Stimulated activated CD4-positive, alpha-beta T cell treated with anti-CD3 and anti-CD28 coated beads, Interleukin-4, amount 100 ng/mL, for 48 hours (primary cell): ENCODE data around the gene SAFB.
A peak's percentile ranks its signal among the peaks of the same experiment; 100 is the strongest.

Experiments used
- DNase-seq, 2 donors: peaks; one replicate each; pipeline ENCODE4 v3.0.0-alpha.2; 2020; ENCODE audit warnings: low read depth in 2 of 2

SAFB gene

GRCh38 chr19:5622465-5623396 is at the start of gene SAFB, which contains the start of gene SAFB2:
SAFB (plus strand) TSS chr19:5623083; CDS start chr19:5623206, 123 bp downstream.
SAFB2 (minus strand) TSS chr19:5622776; CDS start chr19:5622715, 61 bp downstream.
- peak; percentile 96 to 98 for DNase-seq

- DNase-seq, result no peak
These were observed 47.3 kb upstream of the SAFB start for GRCh38 chr19:5575590-5575989.

DNA sequence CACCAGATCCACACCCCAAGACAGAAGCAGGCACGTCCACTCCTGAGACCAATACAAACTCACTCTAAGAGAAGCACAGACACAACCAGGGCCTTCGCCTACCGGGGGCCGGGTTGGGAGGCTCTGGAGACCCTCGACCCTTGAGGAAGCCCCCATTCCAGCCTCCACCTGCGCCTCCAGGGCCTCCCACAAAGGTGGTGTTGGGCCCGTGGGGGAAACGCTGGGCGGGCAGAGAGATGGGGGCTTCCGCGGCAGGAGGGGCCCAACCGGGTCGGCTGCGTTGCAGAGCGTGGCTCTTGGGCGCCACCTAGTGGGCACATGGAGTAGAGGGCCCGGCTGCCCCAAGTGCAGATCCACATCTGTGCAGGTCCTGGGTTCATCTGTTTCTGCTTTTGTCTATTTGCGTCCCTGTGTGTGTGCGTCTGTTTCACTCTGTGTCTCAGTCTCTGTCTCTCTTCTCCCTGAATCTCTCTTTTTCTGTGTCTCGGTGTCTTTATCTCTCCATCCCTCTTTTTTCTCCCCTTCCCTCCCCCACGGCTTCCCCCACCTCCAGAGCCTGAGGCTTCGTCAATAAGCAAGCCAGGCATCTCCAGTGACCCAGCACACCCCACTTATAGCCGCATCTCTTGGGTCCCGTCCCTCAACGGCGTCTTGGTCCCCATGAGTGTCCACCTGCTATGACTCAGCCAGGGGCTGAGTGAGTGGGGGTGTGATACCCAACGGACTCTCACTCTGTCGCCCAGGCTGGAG is 44.6 kb upstream of the SAFB start:
- peak; percentile 42 to 67 for DNase-seq

DNA sequence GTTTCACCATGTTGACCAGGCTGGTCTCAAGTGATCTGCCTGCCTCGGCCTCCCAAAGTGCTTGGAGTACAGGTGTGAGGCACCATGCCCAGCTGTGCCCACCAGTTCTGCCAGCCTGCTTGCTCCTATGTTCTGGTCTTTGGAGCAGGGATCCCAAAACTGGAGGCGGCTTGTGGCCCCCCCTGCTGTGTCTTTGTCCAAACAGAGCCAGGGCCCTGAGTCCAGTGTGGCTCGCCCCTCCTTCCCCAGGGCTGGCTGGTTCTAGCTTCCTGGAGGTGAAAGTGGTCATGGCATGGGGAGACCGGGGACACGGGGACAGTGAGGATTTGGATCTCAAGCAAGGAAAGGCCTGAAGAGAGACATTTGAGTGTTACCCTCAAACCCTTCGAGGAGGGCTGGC is 43.6 kb upstream of the SAFB start:
- DNase-seq, result no peak

DNA sequence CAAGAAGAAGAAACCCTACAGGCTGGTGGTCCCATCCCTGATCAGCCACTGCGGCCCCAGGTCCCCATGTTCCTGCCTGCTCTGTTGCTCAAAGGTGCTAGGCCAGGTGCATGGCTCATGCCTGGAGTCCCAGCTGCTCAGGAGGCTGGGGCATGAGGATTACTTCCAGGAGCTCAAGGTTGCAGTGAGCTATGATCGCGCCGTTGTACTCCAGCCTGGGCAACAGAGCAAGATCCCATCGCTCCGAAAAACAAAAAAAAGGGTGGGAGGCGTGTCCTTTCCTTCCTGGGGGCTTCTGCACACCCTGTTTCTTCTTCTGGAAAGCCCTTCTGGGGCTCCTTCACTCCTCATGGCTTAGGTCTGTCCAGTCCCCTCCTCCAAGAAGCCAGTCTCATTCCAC is 43.2 kb upstream of the SAFB start:
- DNase-seq, result no peak

- no peak for DNase-seq
These were observed 42.7 kb upstream of the SAFB start for GRCh38 chr19:5580161-5580571.

DNA sequence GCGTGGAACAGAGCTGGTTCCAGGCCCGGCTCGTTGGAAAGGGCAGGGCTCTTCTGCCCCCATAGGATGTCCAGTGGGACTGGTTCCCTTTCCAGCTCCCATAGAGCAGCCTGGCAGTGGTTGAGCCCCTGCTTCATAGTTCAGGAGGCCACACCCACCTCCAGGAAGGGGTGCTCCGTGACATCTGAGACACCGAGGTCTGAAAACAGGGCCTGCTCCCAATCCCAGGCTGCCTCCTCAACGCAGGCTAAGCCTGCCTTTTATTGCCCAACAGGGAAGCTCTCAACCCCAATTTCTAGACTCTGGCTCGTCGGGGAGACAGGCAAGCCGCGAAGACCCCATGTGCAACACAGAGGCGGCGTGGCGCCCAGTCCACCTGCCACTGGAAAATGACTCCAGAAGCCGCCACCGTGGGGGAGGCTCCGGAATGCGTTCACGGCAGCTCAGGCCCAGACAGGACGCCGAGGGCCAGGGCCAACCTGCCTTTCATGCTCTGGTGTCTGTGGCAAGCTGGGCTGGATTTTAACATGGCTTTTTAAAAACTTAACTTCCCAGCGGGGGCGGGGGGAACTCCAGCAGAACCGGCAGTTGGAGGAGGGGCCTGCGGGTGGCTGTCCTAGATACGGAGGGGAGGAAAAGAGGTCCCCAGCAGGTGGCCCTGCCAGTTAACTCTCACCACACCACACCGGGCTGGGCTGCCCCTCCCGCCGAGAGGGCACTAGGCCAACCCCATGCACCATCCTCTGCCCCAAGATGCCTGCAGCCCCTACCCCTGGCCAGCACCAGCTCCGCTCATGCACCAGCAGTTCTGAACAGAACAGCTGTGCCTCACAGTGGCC is 37.2 kb upstream of the SAFB start:
- peak; percentile 13 to 23 for DNase-seq

- no peak for DNase-seq
These were observed 36.4 kb upstream of the SAFB start for GRCh38 chr19:5586300-5587070.

- no peak for DNase-seq
These were observed 35.8 kb upstream of the SAFB start for GRCh38 chr19:5587071-5587455.

- DNase-seq, result no peak
These were observed 35.2 kb upstream of the SAFB start for GRCh38 chr19:5587661-5588060.

DNA sequence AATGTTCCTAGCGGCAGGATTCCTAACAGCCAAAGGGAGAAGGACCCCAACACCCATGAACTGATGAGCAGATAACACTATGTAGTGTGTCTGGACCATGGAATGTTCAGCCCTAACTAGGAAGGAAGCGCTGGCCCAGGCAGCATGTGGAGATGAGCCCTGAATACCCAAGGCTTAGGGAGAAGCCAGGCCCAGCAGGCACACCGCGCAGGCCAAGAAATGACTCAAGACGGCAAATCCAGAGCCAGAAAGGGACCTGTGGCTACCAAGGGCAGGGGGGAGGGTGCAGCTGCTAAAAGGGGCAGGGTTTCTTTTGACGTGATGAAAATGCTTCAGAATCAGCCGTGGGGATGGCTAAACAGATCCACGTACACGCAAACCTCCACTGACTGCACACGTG is 34.4 kb upstream of the SAFB start:
- no peak for DNase-seq

DNA sequence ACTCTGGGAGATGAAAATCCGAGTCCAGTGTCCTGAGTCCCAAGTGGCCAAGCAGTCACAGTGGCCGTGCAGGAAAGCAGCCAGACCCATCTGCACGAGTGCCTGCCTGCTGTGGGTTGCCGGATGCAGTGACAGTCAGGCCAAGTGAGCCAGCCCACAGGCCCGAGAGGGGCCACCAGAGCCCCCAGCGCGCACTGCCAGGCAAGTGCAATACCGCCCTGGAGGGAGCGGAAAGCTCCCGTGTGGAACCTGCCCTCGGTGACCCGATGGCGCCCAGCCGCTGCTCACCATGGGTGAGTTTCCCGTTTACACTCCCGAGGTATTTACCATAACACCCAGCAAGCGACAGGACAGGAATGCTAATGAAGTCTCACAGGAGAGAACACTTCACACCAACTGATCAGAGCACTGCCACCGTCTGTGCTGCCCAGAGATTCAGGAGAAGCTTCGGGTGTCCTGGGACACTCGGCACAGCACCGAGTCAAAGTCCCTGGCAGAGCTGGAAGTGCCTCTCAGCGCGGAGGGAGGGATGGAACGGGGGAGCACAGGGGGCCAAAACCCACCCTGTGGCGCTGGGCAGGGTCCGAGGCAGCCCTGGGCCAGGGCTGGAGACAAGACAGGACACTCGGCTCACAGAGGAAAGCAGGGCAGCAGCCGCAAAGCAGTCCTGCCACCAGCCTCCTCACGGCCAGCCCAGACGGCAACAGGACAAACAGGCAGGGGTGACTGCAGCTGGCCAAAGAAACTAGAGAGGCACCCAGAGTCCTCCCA is 33.8 kb upstream of the SAFB start:
- DNase-seq, result no peak

- no peak for DNase-seq
These were observed 32.6 kb upstream of the SAFB start for GRCh38 chr19:5590151-5590864.

- DNase-seq, result no peak
These were observed 32.1 kb upstream of the SAFB start for GRCh38 chr19:5590865-5591154.

- DNase-seq, result no peak
These were observed 31.4 kb upstream of the SAFB start for GRCh38 chr19:5591476-5591875.

DNA sequence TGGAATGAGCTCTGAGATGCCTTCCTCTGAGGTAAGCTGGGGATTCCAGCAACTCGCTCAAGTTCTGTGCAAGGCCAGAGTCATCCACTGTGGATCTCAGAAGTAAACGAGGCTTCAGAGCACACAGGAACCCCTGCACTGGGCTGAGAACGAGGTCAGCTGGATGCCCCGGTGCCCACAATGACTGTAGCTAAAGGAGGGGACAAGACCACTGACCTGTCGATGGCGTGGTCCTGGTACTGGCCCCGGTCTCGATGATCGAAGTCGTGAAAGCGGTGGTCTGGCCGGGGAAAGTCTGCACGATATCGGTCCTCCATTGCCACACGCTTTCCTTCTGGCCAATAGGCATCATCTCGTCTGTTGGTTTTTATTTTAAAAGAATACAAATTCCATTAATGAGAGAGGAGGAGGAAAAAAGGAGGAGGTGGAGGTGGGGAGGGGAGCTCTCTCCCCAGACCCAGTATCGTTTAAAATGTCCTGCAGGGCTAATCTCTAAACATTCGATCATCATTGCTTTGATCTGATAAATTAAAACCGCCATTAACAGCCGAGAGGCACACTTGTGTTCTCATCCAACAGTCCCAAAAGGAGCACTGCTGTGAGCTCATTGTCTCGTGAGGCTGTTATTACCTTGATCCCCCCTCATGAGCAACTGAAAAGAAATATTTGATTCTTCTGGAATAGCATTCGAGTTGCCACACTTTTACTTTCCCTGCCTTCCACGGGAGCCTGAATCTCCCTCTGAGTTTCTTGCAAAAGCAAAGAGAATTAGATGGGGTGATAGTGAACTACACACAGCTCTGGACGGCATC is 30.1 kb upstream of the SAFB start:
- no peak for DNase-seq

DNA sequence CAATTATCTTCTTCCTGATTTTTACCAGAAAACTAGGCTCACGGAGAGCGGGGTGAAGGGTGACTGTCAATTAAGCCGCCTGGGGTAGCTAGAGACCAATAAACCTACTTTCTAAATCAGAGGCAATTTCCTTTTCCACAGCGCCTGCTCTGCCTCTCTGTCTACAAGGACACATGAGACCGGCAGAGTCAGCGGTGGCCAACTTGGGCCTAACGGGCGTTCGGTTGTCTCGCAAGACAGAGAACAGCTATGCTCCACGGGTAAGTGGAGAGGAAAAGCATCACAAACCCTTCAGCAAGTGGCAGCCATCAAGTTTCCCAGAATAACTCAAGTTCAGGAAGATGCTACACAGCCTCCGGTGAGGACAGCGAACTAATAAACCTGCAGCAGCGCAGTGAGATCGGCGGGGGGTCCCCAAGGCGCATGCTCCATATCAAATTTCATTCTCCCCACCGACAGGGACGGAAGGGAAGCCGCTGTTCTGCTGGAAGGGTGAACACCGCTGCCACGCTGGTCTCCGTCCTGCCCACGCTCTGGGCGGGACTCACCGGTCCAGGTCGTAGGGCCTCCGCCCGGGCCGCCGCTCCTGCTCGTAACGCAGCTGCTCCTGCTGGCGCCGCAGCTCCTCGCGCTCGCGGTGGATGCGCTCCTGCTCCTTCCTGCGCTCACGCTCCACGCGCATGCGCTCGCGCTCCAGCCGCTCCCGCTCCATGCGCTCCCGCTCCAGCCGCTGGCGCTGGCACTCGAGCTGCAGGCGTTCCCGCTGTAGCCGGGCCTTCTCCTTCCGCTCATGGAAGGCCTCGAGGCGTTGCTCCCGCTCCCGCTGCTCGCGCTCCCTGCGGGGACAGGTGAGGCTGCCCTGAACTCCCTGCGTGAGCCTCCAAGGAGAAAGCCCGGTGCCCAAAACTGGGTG is 29.3 kb upstream of the SAFB start:
- no peak for DNase-seq

DNA sequence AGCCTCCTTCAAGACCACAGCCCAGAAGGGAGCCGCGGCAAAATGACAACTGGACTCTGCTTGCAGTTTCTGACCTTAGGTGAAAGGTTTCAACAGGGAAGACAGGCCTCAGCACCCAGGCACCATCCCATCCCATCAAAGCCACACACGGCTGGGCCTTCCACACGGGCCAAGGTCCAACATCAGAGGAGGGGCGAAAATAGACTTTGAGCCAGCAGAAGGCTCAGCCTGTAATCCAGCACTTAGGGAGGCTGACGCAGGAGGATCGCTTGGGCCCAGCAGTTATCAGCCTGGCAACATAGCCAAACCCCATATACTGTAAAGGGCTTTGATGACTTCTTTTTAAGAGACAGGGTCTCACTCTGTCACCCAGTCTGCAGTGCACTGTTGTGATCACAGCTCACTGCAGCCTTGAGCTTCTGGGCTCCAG is 28.3 kb upstream of the SAFB start:
- no peak for DNase-seq
